Gastroesophageal sphincter (tissue), 3 donors: Measurements from ENCODE around the gene GPATCH2L.

Experiments
- EP300 ChIP-seq: sonication (generic); formaldehyde crosslinking; IDR thresholded peaks from one replicate; pipeline ENCODE4 v1.6.1; 2017; ENCODE audit warnings: antibody characterized with exemption, mild to moderate bottlenecking
- POLR2A ChIP-seq, 2 donors: fragments of 450-650 bp; IDR thresholded peaks; one replicate each; pipeline ENCODE4 v1.6.1; 2017; ENCODE audit warnings: antibody characterized with exemption in 2 of 2, mild to moderate bottlenecking in 2 of 2, moderate library complexity in 1 of 2
- POLR2AphosphoS5 ChIP-seq: sonication (generic); formaldehyde crosslinking; IDR thresholded peaks from one replicate; pipeline ENCODE4 v1.6.1; 2017; ENCODE audit warnings: antibody characterized with exemption
- TF ChIP-seq, protein P1 (sequence below), 4 experiments: fragments of 200-600 bp in 2 of 4; fragments of 450-650 bp in 2 of 4; sonication (generic) in 1 of 4; IDR thresholded peaks; one replicate each; pipeline ENCODE4 v1.5.1; 2017 to 2019; ENCODE audit warnings: antibody characterized with exemption in 4 of 4, mild to moderate bottlenecking in 2 of 4, moderate library complexity in 2 of 4

DNA sequence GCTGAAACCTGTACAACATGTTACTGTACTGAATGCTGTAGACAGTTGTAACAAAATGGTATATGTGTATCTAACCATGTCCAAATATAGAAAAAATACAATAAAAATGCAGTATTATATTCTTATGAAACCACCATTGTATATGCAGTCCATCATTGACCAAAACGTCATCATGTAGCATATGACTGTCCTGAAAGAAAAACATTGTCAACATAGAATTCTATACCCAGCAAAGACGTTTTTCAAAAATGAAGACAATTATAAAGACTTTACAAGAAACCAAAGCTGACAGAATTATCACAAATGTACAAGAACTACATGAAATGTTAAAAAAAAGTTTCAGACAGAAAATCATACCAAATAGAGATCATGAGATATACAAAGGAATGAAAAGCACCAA is 8.1 kb upstream of the GPATCH2L start:
- TF ChIP-seq POLR2AphosphoS5, result no peak
- TF ChIP-seq, protein P1, sequence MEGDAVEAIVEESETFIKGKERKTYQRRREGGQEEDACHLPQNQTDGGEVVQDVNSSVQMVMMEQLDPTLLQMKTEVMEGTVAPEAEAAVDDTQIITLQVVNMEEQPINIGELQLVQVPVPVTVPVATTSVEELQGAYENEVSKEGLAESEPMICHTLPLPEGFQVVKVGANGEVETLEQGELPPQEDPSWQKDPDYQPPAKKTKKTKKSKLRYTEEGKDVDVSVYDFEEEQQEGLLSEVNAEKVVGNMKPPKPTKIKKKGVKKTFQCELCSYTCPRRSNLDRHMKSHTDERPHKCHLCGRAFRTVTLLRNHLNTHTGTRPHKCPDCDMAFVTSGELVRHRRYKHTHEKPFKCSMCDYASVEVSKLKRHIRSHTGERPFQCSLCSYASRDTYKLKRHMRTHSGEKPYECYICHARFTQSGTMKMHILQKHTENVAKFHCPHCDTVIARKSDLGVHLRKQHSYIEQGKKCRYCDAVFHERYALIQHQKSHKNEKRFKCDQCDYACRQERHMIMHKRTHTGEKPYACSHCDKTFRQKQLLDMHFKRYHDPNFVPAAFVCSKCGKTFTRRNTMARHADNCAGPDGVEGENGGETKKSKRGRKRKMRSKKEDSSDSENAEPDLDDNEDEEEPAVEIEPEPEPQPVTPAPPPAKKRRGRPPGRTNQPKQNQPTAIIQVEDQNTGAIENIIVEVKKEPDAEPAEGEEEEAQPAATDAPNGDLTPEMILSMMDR (IDR thresholded peaks at IDR 0.05), result no peak
- TF ChIP-seq POLR2A (IDR thresholded peaks at IDR 0.05), result no peak
- TF ChIP-seq EP300, result no peak
